Ishikawa (cell line): ENCODE measurements around the gene SIRT1.

Experiments
- CEBPB ChIP-seq: IDR thresholded peaks from 2 replicates; pipeline ENCODE4 v1.6.1; 2012
- CREB1 ChIP-seq: IDR thresholded peaks from 2 replicates; pipeline ENCODE4 v1.6.1; 2012; ENCODE audit warnings: low read depth
- EGR1 ChIP-seq: IDR thresholded peaks from 2 replicates; pipeline ENCODE4 v1.6.1; 2012
- EP300 ChIP-seq: IDR thresholded peaks from 2 replicates; pipeline ENCODE4 v1.6.1; 2012; ENCODE audit warnings: borderline replicate concordance
- FOXM1 ChIP-seq: IDR thresholded peaks from 2 replicates; pipeline ENCODE4 v1.6.1; 2012; ENCODE audit warnings: low read depth, borderline replicate concordance
- MAX ChIP-seq: IDR thresholded peaks from 2 replicates; pipeline ENCODE4 v1.6.1; 2012
- NFIC ChIP-seq: IDR thresholded peaks from 2 replicates; pipeline ENCODE4 v1.6.1; 2012
- RAD21 ChIP-seq: IDR thresholded peaks from 2 replicates; pipeline ENCODE4 v1.6.1; 2012; ENCODE audit warnings: low read depth
- REST ChIP-seq: IDR thresholded peaks from 2 replicates; pipeline ENCODE4 v1.6.1; 2012; ENCODE audit warnings: low read depth, mild to moderate bottlenecking
- TAF1 ChIP-seq: IDR thresholded peaks from 2 replicates; pipeline ENCODE4 v1.6.1; 2012; ENCODE audit warnings: low read depth, mild to moderate bottlenecking
- TCF12 ChIP-seq: IDR thresholded peaks from 2 replicates; pipeline ENCODE4 v1.6.1; 2012; ENCODE audit warnings: low read depth
- TEAD4 ChIP-seq: IDR thresholded peaks from 2 replicates; pipeline ENCODE4 v1.6.1; 2012
- USF1 ChIP-seq: IDR thresholded peaks from 2 replicates; pipeline ENCODE4 v1.6.1; 2012
- YY1 ChIP-seq: IDR thresholded peaks from 2 replicates; pipeline ENCODE4 v1.6.1; 2012; ENCODE audit warnings: low read depth
- ZBTB7A ChIP-seq: IDR thresholded peaks from 2 replicates; pipeline ENCODE4 v1.6.1; 2012; ENCODE audit warnings: low read depth

The SIRT1 gene

GRCh38 chr10:67853512-67853911, 30.9 kb upstream of the SIRT1 start:
- TF ChIP-seq FOXM1 (no peak), TEAD4 (no peak), EGR1 (no peak), ZBTB7A (no peak), CREB1 (no peak), NFIC (no peak), MAX (no peak)

- TF ChIP-seq RAD21 (no peak), EP300 (no peak), YY1 (no peak), USF1 (no peak), CEBPB (no peak), TAF1 (no peak), MAX (no peak), TEAD4 (no peak), REST (no peak), CREB1 (no peak), ZBTB7A (no peak), TCF12 (no peak), FOXM1 (no peak), NFIC (no peak), EGR1 (no peak)
Measured at GRCh38 chr10:67858971-67859370, 25.5 kb upstream of the SIRT1 start.

GRCh38 chr10:67861750-67862432, 22.6 kb upstream of the SIRT1 start:
- TF ChIP-seq CREB1: no peak
- TF ChIP-seq NFIC: no peak
- TF ChIP-seq YY1: no peak
- TF ChIP-seq REST: no peak
- no peak for TF ChIP-seq CEBPB
- no peak for TF ChIP-seq EGR1
- TF ChIP-seq RAD21: no peak
- TF ChIP-seq TAF1: no peak
- no peak for TF ChIP-seq FOXM1
- no peak for TF ChIP-seq TCF12
- TF ChIP-seq ZBTB7A: no peak

GRCh38 chr10:67863094-67863493, 21.4 kb upstream of the SIRT1 start:
- TF ChIP-seq TEAD4 (no peak), FOXM1 (no peak), CEBPB (no peak), RAD21 (no peak), TCF12 (no peak), YY1 (no peak), TAF1 (no peak), NFIC (no peak), USF1 (no peak), EGR1 (no peak), EP300 (no peak), CREB1 (no peak), REST (no peak), ZBTB7A (no peak)
